ENCODE data around the gene GNAQ.

Gene GNAQ

DNA sequence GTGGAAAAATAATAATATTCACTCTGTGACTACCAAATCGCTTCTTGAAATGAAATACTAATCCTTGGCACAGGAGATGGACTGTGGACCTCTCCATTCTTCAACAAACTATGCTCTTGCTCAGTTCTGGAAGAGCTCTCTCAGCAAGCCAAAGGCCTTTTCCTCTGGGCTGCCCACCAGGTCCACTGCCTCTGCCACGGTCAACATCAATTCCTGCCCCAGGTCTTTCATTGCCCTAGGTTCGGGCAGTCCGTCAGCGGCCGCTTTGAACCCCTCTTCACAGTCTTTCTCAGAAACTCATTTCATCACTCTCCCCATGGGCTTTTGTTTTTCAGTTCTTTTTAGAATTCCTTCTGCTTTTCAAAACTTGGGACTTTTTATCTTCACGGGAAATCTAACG, 64.9 kb downstream of the GNAQ start:
- no peak for DNase-seq

DNA sequence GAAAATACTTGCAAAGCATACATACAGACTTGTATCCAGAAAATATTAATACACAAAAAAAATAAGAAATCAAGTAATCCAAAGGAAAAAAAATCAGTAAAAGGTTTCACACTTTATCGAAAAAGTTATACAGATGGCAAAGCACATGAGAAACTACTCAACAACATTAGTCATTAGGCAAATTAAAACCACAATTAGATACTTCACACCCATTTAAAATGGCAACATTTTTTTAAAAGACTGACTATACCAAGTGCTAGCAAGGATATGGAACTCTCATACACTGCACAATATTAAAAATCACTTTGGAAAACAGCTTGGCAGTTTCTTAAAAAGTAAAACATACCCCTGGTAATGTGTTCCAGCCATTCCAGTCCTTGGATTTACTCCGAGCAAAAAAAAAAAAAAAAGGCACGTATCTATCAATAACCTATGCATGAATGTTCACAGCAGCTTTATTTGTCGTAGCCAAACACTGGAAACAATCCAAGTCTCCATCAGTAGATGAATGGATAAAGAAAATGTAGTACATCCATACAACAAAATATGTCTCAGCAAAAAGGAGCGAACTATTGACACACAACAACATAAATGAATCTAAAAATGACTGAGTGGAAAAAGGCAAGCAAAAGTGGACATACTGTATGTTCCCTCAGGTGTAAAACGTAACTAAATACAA, 66.0 kb downstream of the GNAQ start:
- no peak for DNase-seq

DNA sequence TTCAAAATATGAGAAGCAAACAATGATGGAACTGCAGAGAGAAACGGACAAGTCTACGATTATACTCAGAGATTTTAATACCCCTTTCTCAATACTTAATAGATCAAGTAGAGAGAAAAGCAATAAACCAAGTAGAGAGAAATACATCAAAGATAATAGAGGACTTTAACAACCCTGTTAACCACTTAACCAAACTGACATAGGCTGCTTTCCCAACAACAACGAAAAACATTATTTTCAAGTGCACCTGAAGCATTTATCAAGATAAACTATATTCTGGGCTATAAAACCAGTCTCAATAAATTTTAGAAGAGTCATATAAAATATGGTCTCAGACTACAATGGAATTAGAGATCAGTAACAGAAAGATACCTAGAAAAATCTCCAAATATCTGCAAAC, 67.4 kb downstream of the GNAQ start:
- no peak for DNase-seq

DNA sequence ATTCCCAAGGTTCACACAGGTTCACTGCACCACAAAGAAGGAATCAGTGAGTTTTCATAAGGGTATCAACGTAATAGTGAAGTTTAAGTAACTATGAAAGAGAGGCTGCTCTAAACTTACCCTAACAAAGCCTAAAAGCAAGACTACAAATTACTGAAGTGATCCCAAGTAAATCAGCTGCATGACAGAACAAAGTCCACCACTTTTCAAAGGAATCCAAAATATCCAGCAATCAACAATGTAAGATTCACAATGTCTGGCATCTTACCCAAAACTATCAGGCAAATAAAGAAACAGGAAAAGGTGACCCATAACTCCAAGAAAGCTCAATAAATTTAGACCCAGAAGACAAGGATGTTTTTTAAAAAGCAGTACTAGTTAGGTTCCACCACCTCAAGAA, 70.1 kb downstream of the GNAQ start:
- DNase-seq = peak; percentile 63

DNA sequence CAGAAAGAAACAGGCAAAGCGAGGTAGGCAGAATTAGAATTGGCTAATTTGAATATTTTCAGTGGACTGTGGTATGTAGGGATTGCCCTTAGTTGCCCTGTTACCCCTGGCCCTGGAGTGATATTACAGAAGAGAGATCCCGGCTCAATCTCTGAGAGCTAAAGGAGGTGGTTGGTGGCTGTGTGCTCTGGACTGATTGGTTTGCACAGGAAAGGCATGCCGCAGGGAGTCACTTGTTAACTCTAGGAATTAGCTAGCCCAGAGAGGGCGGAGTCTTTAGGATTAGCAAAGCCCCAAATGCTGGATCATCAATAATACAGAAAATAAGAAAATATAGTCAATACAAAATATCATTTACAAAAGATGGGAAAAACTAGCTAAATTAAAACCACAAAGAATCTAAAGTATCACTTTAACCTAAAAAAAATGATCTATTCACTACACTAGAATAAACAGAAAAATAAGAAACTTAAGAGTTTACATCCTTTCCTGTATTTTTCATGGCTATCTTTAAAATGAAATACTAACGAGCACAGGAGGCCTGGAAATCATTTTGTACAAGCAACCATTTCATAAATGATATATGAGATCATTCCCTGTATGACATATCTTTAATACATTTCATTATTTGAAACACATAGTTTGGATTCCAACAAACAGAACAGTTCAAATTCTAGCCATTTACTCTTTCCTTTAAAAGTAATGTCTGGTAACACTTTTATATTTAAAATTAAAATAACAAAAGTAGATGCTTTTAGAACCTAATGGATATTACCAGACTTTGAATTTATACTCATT, 71.1 kb downstream of the GNAQ start:
- DNase-seq = no peak

DNA sequence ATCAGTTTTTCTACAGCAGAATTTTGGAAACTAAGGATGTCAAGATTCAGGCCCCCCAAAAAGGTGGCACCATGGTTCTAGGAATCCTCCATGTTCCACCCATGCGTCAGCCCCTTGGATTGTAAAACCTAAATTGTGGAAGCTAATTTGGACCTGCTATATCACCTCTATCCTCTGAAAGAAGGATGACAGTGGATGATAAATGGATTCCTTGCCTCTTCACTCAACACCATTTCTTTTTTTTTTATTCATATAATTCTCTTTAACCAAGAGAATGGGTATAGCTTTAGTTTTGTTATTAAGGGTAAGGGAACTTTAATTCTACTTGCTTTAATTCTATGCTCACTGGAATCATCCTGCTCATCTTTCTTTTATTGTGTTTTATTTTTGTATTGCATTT, 71.8 kb downstream of the GNAQ start:
- DNase-seq = no peak

DNA sequence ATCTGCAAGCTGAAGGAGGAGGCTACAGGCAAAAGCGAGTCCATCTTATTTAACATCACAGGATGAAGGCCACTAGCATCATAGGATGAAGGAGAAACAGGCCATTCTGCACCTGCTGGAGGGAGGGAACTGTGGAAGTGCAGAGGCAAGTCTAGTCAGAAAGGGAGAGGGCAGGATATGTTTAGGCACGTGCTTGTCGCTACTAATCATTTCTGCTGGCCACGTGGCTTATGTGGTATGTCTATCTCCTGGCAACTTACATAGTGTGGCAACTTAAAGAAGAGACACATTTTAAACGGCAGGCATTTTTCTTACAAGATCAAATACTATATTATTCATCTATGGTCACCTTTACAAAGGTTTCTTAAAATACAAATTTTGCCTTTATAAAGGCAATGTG, 74.0 kb downstream of the GNAQ start:
- no peak for DNase-seq

DNA sequence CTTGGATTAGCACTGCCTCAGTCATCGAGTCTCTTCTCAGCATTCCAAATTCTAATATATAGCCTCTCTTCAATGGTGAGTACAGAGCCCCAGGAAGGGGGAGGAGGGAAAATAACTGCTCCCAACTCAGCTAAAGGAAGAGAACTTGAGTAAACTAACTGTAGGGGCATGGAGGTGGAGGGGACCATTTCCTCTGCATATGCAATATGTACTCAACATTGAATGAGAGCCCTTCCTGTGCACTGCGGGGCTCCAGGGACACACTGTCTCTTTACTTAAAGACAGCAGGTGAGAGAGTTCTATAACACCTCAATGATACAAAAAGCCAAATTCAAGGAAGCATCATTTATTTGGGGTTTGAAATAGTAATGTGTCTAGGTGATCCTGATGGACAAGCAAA, 75.1 kb downstream of the GNAQ start:
- no peak for DNase-seq

DNA sequence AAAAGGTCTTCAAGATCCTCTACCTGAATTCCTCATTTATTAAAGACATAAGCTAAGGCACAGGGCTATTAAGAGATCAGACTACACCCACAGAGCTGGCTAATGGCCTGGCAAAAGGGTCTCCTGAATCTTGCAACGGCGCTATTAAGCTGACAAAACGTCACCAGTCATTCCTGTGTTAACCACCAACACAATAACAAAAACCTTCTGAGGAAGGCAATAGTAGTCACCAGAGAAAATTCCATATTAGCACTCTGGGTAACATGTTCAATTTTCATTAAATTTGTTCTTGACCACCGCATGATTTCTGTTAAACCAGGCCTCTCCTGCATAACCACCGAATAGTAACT, 77.0 kb downstream of the GNAQ start:
- peak; percentile 34 for DNase-seq

DNA sequence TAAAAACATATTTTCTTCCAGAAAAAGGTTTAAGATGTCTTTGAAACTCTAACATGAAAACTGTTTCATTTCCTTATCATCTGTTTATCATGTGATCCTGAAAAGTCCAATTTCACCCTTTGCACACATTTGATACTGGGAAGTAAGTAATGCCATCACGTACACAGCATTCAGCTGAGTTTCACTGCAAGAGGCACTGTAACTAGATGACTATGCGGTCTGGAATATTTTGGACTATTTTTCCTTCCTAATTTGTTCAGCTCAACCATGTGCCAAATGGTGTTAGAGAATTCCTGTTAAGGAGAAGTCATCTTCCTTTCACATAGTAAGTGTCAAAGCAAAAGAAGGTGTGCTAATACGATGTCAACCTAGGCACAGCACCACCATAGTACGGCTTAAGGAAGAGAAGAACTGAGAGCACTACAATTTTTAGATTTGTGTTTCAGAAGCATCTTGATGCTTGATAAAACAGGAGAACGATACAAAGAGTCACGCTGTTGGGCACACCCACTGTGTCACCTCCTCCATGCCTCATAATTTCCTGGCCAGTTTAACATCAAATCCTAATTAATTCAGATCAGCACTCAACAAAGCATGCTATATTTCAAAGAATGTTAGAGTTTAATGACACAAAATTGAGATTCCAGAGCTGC, 77.5 kb downstream of the GNAQ start:
- DNase-seq = peak; percentile 54

DNA sequence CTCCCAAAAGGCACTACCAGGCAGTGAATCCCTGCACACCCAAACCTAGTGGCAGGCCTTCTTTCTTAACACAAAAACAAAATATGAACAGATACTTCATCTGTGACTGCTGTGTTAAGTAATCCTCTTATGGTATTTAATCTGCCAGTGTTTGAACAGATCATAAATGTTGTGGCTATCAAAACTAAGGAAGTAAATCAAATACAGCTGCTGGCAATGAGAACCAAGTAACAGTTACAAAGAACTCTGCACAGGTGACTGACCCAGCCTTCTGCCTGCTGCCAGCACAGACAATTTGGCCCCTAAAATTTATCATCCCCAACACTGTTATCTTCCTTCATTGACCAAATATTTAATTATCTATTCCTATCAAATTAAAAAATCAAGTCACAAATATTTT, 78.0 kb downstream of the GNAQ start:
- peak; percentile 25 for DNase-seq

DNA sequence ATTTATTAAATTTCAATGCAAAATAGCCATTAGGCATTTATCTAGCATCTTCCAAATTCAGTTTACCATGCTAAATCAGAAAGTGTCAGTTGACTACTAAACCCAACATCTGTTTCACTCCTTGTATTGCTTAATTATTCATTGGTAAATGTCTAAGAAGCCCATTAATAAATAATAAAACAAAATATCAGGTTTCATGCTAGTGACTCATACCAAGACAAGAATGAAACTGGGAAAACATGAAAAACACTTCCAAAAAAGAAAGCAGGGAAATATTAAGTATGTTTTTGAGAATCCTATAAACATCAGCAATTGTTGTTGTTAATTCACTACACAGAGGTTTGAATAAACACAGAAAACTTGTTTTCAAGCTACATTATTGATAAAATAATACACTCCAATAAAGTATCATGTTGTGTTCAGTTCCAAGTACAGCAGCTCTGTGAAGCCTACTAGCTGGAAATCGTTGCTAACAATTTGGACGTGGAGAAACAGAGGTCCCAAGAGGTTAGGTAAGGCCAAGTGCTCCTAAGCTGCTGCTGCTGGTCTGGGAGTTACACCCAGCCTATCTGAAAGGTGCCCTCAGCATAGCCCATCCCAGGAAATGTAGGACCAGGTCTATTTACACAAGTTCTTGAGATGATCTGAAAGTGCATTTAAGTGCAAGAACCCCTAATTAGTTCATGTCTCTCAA, 78.8 kb downstream of the GNAQ start:
- peak; percentile 60 for DNase-seq

DNA sequence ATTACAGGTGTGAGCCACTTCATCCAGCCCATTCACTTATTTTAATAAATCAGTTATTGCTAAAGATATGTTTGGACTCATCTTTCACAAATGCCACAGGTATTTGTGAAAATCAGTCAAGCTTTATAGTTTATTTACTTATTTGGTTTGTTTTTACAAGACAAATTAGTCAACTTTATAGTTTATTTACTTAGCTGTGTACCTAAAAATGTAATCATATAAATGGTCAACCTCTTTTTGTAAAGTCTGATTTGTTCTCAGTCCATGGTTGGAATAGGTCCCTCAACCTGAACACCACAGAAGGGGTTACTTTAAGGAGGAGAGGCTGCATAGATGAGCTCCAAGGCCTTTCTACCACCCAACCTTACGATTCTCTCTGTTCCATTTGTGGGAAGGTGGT, 80.2 kb downstream of the GNAQ start:
- DNase-seq = no peak

DNA sequence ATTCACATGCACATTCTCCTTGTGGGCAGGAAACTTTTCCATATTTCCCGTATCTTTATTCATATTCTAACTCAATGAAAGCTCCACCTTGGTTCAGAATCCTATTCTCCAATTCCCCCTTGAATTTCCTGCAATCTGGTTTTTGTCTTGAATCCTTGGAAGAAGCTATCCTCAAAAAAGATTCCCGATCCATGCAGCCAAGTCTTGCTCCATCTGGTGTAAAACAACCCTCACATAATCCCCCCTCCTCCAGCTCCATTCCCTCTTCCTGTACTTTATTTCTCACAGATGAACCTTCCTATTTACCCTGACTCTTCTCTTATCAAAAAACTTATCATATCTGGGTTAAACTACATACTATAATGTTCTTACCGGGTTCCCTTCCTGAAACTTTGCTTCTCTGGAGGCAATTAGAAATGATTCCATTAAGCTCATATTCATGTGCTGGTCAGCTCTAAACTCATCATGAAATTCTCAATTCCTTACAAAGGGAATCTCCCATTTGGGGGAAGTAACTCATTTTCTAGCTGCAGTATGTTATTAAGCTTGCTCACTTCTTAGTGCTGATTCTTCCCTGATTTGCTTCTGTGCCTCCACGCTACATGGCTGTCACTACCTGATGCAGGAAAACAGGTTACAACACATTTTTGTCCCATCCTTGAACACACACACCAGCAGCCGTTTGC, 81.7 kb downstream of the GNAQ start:
- DNase-seq = no peak

DNA sequence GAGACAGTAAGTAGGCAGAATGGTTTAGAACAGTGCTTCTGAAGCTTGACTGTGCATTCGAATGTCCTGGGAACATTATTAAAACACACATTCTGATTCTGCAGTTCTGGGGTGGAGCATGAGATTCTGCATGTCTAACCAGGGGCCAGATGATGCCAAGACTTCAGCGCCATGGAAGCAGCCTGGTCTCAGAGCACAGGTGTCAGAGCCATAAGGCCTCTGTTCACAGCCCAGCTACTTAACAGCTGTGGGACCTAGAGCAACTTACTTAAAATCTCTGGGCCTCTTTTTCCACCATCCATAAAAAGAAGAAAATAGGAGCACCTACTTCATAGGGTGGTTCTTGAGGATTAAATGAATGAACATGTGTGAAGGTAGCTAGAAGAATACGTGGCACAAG, 84.0 kb downstream of the GNAQ start:
- no peak for DNase-seq

DNA sequence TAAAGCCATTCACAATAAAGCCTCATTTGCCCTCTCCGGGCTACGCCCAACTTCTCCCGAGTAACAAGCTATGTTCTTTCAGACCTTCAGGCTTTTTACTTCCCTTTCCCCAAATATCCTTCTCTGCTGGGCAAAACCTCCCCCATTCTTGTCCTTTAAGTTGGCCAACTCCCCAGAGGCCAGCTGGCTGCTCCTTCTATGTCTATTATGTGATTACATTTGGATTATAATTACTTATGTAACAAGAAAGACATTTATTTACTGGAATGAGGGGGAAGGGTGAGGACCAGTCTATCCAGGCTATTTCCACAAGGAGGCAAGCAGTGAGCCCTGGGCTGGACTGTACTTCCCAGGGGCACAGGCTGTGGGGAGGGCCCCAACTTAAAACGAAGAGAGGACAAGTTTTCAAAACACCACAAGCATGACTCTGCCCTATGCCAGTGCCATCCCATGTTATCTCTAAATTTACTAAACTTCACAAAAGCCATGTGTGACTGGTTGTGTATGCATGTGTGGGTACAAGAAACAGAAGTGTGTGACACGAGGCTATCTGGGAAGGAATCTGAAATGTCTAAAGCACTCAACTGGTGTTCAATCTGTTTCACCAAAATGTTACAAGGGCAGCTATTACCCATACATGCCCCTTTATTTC, 84.5 kb downstream of the GNAQ start:
- DNase-seq = no peak

DNA sequence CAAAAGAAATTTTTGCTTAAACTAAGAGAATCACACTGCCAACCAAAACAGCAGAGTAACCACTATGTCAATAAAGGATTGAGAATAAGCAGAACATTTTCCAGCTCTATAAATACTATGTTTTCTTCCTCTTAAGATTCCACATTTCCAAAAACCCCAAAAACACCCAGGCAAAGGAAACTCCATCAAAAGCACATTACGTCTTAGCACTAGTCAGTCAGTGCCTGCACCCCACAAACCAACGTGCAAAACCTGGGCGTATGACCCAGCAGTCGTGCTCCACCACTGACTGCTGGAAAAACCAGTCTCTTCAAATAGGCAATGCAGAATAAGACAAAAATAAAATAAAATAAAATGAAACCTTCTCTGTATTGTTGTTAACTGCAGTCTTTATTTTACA, 85.3 kb downstream of the GNAQ start:
- DNase-seq = no peak

DNA sequence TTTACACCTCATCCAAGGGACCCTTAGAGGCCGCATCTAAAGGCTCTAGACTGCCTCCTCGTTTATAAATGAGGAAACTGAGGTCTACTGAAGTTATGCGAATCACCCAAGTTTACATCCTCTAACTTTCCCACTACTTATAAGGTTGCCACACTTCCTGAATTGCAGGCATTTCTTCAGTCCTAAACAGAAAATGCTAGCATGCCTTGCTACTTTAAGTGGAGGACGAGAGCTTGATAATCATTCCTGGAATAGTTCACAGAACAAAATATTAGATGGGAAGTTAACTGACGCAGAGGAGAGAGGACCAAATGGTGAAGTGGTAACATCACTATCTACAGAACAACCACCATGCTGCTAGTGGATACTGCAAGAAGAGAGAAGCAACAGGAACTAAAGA, 85.8 kb downstream of the GNAQ start:
- DNase-seq = peak; percentile 37

DNA sequence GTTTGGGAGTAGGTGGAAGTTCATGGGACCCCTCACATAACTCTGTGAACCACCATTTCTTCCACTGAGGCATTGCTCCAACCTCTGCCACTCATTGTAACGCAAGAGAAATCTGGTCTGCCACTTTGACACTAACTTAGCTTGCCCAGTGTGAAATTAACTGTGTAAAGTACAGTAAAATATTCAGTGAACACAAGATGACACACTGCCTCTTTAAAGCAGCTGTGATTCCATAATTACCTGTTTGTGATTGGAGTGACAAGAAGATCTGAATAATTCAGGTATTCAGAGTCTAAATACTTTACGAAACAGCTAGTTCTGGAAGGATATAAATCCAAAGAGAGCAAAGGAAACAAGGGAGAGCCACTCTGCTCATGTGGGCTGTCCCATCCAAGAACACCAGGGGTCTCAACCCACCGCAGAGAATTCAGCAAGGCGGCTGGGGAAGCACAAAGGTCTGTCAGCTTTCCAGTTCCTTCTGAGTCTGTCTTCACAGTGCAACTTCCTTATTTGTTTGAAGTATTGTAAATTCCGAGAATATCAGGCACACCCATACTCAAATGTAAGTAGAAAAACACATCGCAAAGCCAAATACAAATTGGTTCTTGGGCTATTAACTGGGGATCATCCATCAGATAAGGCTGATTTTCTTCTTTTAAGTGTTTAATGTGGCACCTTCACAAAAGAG, 86.9 kb downstream of the GNAQ start:
- DNase-seq = no peak

DNA sequence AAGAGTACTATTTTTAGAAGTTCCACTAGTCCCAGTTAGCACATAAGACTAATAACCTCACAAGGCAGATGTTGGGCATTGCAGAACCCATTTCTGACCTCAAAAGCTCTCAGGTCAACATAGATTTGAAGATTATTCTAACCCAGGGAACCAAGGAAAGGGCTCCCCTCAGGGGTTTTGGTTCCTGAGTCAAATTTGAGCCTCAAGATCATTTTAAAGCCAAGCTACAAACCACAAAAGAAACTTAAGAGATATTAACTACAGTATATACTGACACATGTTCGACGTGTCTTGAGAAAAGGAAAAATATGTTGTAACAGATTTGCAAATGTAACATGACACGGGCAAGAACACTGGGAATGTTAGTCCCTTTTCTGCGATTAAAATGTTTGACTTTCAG, 88.6 kb downstream of the GNAQ start:
- DNase-seq = no peak

DNA sequence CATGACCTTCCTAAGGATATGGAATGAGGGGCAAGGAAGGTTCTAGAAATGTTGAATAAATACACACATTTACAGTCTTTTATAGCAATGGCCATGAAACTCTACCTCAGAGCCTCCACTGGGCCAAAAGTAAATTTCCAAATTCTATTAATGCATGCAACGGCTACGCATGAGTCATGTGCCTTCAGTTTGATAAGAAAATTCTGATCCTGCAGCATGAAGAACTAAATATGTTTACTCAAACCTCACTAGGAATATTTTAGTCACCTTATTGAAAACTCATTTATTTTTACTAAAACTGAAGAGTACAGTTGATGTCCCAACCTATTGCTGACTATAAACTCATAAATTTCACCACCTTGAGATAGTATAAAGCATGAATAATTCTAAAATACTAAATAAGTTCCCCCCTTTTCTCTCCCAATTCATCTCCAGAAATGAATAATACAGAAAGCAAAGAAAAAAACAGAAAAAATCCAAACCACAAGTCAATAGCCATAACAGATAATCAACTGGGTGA, 92.4 kb downstream of the GNAQ start:
- DNase-seq = no peak

DNA sequence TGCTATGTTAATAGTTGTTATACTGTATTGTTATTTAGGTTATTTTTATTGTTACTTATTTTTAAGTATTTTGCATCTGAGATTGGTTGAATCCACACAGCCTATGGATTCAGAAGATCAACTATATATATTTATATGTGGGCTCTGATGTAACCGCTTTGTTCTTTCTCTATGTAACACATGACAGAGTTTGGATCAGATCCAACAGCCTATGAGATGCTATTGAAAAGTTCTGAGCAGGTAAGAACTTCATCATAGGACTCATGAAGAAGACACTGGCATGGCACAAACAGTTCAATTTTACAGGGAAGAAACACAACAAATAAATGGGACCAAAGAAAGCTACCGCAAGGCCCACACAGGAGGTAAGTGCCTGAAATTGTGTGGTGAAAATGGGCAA, 93.4 kb downstream of the GNAQ start:
- DNase-seq = no peak
